GM10847 (cell line): ENCODE data around the gene BEAN1.

Source experiments
- POLR2A ChIP-seq: IDR thresholded peaks from 2 replicates; pipeline ENCODE4 v1.6.1; 2011; ENCODE audit not compliant: insufficient read length; ENCODE audit errors: extremely low read depth

The BEAN1 gene

GRCh38 chr16:66479661-66480264, 52.7 kb downstream of the BEAN1 start:
- no peak for TF ChIP-seq POLR2A

DNA sequence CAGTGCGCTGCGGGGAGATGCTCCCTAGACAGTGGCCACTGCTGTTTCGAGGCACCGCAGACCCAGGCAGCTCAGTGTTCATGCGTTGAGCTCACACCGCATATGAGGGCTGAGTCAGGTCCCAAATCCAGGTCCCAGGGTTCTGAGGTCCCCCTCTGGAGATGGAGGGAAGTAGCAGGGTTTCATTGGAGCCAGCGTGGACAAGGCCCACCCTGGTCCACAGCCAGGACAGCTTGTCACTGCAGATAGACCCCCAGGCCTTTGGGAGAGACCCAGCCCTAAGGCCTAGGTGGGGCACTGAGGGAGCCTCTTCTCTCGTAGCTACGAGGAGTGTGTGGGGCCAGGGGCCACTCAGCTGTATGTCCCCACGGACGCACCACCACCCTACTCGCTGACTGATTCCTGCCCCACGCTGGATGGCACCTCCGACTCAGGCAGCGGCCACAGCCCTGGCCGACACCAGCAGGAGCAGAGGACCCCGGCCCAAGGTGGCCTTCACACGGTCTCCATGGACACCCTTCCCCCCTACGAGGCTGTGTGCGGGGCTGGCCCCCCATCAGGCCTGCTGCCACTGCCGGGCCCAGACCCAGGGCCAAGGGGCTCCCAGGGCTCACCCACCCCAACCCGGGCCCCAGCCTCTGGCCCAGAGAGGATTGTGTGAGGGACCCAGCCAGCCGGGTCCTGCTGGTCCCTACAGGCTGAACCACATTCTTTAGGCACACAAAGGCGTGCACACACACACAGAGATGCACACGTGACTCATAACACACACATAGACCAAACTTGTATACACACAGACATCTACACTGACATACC, 53.4 kb downstream of the BEAN1 start:
- TF ChIP-seq POLR2A: no peak

- TF ChIP-seq POLR2A: no peak
These were observed 54.2 kb downstream of the BEAN1 start for GRCh38 chr16:66481081-66481942.

DNA sequence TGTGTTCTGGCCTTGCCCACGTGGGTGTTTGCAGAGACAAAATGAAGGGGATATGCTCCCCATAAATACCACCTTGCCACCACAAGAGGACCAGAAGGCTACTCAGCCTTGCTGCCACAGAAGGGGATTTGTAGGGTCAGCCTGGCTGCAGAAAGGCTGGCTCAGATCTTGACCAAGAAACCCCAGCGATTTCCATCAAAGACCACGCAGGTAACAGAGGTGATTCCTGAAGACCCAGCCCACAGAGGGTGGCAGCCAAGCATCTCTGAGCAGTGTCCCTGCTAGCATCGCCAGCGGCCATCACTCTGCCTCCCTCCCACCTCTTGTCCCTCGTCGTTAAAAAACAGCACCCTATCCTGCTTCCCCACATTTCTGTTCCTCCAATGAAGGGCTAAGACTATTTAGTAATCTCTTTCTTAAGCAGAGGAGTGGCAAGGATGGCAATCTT, 54.9 kb downstream of the BEAN1 start:
- TF ChIP-seq POLR2A: no peak

DNA sequence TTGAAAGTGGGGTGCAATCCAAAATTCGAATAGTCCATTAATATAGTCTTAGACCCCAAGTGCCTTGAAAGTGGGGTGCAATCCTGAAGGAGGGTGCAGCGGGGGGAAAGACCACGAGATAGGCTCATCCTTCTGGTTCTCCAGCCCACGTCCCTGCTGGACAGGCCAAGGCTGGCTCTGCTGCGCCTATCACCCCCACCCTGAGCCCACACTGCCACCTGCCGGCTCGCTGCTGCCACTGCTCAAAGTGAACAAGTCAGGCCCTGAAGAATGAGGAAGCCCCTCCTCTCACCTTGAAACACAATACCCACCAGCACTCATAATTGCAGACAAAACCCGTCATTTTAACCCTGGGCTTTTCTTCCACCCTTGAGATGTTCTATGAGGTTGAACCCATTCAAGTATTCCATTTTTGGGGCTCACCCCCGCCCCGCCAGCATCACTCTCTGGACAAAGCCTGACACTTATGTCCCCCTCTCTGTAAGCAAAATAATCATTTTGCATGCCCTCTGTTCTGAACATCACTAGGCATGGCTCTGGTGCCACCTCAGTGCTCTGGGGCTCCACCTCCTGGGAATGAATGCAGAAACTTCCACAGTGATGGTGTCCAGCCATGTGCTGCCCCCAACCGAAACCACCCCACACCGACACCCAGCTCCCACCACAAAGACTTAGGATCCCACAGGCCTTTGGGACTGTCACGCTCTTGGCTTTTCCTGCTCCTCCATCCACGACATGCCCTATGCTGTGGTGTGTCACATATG, 56.8 kb downstream of the BEAN1 start:
- TF ChIP-seq POLR2A: no peak

DNA sequence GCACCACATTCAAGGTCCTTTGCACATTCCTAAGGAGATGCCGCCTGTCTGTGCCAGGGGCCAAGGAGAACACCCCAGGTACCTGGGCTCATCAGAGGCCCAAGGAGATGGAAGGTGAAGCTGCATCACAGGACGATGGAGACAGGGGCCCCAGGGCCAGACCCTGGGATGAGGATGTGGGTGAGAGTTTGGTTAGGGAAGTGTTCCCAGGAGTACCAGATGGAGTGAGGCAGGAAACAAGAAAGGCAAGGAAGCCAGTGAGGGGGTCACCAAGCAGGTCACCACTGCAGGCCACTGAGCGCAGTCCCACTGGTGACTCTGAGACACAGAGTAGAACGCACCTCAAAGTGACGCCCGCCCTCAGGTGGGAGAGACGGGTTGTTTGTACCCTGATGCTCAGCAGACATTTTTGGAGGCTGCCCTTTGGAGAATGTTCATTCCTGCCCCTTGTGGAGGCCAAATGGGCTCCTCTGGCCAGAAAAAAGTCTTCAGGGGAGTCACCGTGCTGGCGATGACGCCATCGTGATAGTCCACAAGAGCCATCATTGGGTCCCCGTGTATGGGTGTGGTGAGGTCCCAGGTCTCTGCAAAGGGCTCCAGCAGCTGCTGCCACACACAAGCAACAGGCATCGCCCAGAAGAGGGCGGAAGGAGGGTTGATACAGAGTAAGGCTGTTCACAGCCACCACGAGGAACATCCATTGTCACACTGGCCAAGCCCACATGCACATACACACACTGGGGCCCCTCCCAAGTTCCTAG, 57.5 kb downstream of the BEAN1 start:
- TF ChIP-seq POLR2A: no peak

GRCh38 chr16:66485376-66485775, 58.3 kb downstream of the BEAN1 start:
- TF ChIP-seq POLR2A: no peak

DNA sequence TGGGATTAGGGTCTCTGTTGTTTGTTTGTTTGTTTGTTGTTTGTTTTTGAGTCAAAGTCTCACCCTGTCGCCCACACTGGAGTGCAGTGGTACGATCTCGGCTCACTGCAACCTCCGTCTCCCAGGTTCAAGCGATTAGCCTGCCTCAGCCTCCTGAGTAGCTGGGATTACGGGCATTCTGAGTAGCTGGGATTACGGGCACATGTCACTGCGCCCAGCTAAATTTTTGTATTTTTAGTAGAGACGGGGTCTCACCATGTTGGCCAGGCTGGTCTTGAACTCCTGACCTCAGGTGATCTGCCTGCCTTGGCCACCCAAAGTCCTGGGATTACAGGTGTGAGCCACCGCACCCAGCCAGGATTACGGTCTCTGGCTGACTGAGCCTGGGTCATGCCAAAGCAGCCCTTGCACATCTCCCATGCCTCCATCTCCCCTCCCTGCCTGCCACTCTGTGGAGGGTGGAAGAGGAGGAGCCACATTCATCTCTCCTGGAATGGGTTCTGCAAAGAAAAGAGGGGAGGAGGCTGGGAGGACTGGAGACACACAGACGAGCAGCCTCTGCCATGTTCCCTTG, 59.2 kb downstream of the BEAN1 start:
- TF ChIP-seq POLR2A: no peak

DNA sequence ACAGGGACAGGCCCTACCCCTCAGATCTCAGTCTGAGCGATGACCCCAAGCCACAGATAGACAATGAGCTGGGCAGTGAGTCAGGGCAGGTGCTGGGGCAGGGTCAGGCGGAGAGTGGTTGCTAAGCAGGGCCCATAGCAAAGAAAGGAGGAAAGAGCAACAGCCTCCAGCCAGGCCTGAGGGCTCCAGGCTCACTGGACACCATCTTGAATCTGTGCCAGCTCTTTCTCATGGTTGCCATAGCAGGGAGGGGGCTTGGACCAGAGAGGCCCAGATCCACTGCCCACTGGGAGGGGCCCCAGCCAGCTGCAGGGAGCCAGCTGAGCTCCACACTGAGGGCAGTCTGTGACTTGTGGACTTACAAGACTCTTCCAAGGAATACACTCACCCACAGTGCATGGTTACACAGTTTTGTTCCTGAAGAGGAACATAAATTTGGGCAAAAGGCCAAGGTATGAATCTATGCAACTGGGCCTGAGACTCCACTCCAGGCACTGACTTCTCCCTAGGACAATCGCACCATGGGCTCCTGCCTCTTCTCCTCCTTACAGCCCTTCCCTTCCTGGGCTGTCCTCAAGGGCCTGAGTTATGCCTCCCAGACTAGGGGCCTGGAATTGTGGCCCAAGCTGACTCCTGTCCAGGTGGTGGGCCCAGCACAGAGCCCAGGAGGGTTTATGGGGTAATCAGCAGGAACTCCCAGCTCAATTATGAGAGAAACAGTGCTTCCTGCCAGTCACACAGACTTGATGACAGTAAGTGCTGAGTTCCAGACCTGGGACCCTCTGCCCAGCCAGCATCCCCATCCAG, 59.9 kb downstream of the BEAN1 start:
- TF ChIP-seq POLR2A: no peak

DNA sequence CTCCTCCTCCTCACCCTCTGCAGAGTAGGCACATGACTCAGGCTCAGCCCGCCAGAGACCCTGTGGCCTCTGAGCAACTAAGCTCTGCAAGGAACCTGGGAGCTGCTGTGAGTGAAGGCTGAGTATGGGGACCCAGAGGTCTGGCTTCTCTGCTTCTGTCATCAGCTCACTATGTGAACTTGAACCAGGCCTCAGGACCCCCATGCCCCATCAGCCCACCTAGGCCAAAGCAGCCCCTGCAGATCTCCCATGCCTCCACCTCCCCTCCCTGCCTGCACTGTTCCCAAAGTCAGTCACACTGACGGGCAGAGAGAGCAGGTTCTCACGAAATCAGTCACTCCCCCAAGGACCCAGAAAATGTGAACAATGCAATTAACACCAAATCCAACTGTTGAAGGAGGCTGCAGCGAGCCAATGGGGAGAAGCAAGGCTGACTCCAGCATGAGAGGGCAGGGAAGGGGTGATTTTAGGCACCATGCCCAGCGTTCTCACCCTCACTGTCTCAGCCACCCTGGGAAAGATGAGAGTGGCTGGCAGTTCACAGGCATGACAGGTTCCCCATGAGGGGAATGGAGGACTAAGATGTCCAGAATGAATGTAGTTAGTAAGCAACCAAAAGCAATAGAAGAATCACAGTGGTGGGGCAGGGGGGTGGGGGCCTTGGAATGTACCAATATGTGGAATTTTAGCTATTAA, 60.6 kb downstream of the BEAN1 start:
- no peak for TF ChIP-seq POLR2A

GRCh38 chr16:66488505-66488904, 61.4 kb downstream of the BEAN1 start:
- TF ChIP-seq POLR2A: no peak

GRCh38 chr16:66489385-66489784, 62.3 kb downstream of the BEAN1 start:
- TF ChIP-seq POLR2A: no peak

DNA sequence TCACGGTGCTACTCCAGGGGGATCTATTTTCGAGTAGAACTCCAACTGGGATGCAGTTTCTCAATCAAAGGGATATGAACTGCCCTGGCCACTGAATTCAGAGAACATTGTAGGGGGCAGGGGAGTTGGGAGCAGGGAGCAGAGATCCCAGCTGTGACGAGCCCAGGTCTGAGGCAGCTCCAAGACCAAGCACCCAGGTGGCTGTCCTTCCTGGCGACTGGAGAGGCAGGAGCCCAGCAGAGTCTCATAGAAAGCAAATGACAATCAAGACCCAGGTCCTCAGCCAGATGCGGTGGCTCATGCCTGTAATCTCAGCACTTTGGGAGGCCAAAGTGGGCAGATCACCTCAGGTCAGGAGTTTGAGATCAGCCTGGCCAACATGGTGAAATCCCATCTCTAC, 62.7 kb downstream of the BEAN1 start:
- TF ChIP-seq POLR2A: no peak
